Measurements from ENCODE around the gene MSMB. TPM values are rescaled to one million over a fixed set of nuclear protein-coding genes. Genes with fewer than 3 reads are reported as not detected.

MSMB gene
- total and polyA plus RNA-seq, 9 of the 15 experiments (the other 6 are each of a cell fraction or from before 2014, with no cell fraction given), result 0.21 to 0.60 TPM; not detected in 7

DNA sequence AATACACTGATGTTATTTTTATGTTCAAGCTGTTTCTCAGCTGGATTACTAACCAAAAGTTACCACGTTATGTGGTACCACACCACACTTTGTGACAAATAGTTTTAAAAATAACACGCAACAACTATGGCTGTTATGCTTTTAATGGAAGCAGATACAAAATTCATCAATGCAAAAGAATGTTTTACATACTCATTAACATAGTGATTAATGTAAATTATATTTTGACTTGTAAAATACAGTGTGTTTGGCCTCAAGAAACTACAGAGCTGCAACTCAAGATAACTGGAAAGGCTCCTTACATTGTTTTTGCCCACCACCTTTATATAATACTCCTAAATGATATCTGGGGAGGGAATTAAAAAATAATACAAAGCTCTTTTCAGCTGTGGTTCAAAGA lies 41.1 kb downstream of the MSMB start:
- no TSS peak for BruUV-seq (replicated peaks)
- Histone ChIP-seq H3K9me3 (replicated peaks; ENCODE audit: control insufficient read depth, insufficient read depth, low read depth, low read length) (no peaks in the 10 kb centered on the region), H3K27ac (ENCODE audit: extremely low read depth, low read depth, low read length) (no peak overlapping the region), H2AFZ (ENCODE audit: low read depth, low read length) (no peak overlapping the region), H4K20me1 (replicated peaks; ENCODE audit: control insufficient read depth, insufficient read depth, low read length) (no peaks in the 10 kb centered on the region), H3K9ac (ENCODE audit: insufficient read depth in 1 of 2, low read depth in 2 of 2, low read length in 2 of 2) (no peak overlapping the region), H3K4me3 (no peak overlapping the region), H3K27me3 (ENCODE audit: control insufficient read depth in 2 of 2, insufficient read depth in 2 of 2, low read length in 2 of 2) (no peaks in the 10 kb centered on the region), H3K36me3 (ENCODE audit: control insufficient read depth, insufficient read depth, low read length) (peaks cover 90% of the 10 kb centered on the region), H3K4me2 (ENCODE audit: insufficient read depth, low read length) (no peak overlapping the region), H3K4me1 (replicated peaks in 1 of 2; ENCODE audit: control insufficient read depth in 2 of 2, insufficient read depth in 2 of 2, low read length in 2 of 2) (peaks cover 19 to 38% of the 10 kb centered on the region in 2 experiments; a peak in 4 of 5 replicates), H3K9me1 (ENCODE audit: control insufficient read depth, insufficient read depth, low read length) (no peaks in the 10 kb centered on the region), H3K79me2 (ENCODE audit: control insufficient read depth, insufficient read depth, low read length) (peaks cover 40% of the 10 kb centered on the region)
- in situ Hi-C loops (cut with MboI), result no loop called here
- CTCF ChIA-PET (ENCODE audit: low intra/inter-chr PET ratio), result no interaction called here
- ATAC-seq (no peak), DNase-seq (ENCODE audit: extremely low read depth in 1 of 4, low spot score in 3 of 4) (no peak), FAIRE-seq (no peak)
- WGBS (ENCODE audit: insufficient coverage, low coverage, missing lambda C conversion rate), result 93% methylated on average over 2 of the region's 2 CpGs
- POLR2A ChIA-PET, result interaction anchor here (1.1 to 8.5 kb wide), 4 partner anchors 9 to 27 kb away, joined by 4 to 136 read pairs (median 6); no protein-coding TSS in a partner anchor
- TF ChIP-seq HNRNPUL1 (IDR thresholded peaks at IDR 0.05; ENCODE audit: low read length) (no peak), POLR2G (IDR thresholded peaks at IDR 0.05; ENCODE audit: low read depth, low read length) (0 out of 2 replicates have a peak, but pooled peaks have one; percentile 59)
- intact Hi-C loops (cut with micrococcal nuclease), result no loop called here

DNA sequence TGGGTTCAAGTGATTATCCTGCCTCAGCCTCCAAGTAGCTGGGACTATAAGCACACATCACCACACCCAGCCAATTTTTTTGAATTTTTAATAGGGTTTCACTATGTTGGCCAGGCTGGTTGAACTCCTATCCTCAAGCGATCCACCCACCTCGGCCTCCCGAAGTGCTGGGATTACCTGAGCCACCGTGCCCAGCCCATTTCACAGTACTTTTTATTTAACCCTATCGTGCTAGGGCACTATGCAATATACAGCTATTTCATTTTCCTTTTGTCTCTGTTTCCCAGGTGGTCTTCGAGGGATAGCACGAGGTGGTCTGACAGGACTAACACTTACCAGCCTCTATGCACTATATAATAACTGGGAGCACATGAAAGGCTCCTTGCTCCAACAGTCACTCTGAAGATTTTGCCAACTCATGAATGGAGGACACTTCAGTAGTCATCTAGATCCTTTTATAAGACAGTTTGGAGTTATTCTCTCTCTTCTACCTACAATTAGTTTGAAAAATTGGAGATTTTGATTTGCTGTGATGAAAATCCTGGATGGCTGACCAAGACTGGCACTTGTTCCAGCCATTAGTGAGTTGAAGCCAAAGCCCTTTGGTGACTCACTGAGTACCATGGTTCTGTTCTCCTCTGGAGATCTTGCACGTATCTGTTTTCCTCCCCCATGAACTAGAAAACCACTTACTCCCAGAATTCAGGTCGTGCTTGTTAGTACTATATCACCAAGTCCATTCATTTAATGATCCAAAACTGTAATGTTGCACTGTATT lies 43.0 kb downstream of the MSMB start:
- ChIA-PET CTCF (ENCODE audit: low intra/inter-chr PET ratio) (no interaction called here), POLR2A (interaction anchor here (2.9 to 8.5 kb wide), 2 partner anchors 17 to 18 kb away, joined by 37 to 136 read pairs; no protein-coding TSS in a partner anchor)
- Histone ChIP-seq H3K79me2 (ENCODE audit: control insufficient read depth, insufficient read depth, low read length) (peaks cover 48% of the 10 kb centered on the region), H3K4me2 (ENCODE audit: insufficient read depth, low read length) (no peak overlapping the region), H3K27me3 (ENCODE audit: control insufficient read depth in 2 of 2, insufficient read depth in 2 of 2, low read length in 2 of 2) (no peaks in the 10 kb centered on the region), H3K4me1 (replicated peaks in 1 of 2; ENCODE audit: control insufficient read depth in 2 of 2, insufficient read depth in 2 of 2, low read length in 2 of 2) (peaks cover 19 to 45% of the 10 kb centered on the region in 2 experiments; a peak in 4 of 5 replicates), H3K4me3 (no peak overlapping the region), H3K9ac (ENCODE audit: insufficient read depth in 1 of 2, low read depth in 2 of 2, low read length in 2 of 2) (no peak overlapping the region), H3K27ac (ENCODE audit: extremely low read depth, low read depth, low read length) (peak overlapping the region; percentile 44; the same call in 2 of the 3 replicates), H4K20me1 (replicated peaks; ENCODE audit: control insufficient read depth, insufficient read depth, low read length) (no peaks in the 10 kb centered on the region), H3K9me3 (replicated peaks; ENCODE audit: control insufficient read depth, insufficient read depth, low read depth, low read length) (0 out of 2 replicates have a peak, but pooled peaks cover 2% of the 10 kb centered on the region), H2AFZ (ENCODE audit: low read depth, low read length) (no peak overlapping the region), H3K9me1 (ENCODE audit: control insufficient read depth, insufficient read depth, low read length) (no peaks in the 10 kb centered on the region), H3K36me3 (ENCODE audit: control insufficient read depth, insufficient read depth, low read length) (peaks cover 90% of the 10 kb centered on the region)
- BruUV-seq (replicated peaks), result TSS peak; percentile 50
- intact Hi-C loops (cut with micrococcal nuclease) (no loop called here), in situ Hi-C loops (cut with MboI) (no loop called here)
- 87% methylated on average over 9 of the region's 9 CpGs for WGBS (ENCODE audit: insufficient coverage, low coverage, missing lambda C conversion rate)
- ATAC-seq, result no peak
- FAIRE-seq, result no peak
- DNase-seq (ENCODE audit: extremely low read depth in 1 of 4, low spot score in 3 of 4), result no peak
- TF ChIP-seq RFX7 (CRISPR knock-in tag; IDR thresholded peaks at IDR 0.05) (0 out of 2 replicates have a peak, but pooled peaks have one; percentile 13), ZNF584 (CRISPR knock-in tag; IDR thresholded peaks at IDR 0.05; ENCODE audit: low read depth) (no peak), ZNF696 (CRISPR knock-in tag; conservative IDR thresholded peaks at IDR 0.05) (no peak), SNIP1 (IDR thresholded peaks at IDR 0.05; ENCODE audit: low read depth) (no peak), ZNF76 (CRISPR knock-in tag; IDR thresholded peaks at IDR 0.05; ENCODE audit: borderline replicate concordance) (no peak)
- TF ChIP-seq, protein P1, sequence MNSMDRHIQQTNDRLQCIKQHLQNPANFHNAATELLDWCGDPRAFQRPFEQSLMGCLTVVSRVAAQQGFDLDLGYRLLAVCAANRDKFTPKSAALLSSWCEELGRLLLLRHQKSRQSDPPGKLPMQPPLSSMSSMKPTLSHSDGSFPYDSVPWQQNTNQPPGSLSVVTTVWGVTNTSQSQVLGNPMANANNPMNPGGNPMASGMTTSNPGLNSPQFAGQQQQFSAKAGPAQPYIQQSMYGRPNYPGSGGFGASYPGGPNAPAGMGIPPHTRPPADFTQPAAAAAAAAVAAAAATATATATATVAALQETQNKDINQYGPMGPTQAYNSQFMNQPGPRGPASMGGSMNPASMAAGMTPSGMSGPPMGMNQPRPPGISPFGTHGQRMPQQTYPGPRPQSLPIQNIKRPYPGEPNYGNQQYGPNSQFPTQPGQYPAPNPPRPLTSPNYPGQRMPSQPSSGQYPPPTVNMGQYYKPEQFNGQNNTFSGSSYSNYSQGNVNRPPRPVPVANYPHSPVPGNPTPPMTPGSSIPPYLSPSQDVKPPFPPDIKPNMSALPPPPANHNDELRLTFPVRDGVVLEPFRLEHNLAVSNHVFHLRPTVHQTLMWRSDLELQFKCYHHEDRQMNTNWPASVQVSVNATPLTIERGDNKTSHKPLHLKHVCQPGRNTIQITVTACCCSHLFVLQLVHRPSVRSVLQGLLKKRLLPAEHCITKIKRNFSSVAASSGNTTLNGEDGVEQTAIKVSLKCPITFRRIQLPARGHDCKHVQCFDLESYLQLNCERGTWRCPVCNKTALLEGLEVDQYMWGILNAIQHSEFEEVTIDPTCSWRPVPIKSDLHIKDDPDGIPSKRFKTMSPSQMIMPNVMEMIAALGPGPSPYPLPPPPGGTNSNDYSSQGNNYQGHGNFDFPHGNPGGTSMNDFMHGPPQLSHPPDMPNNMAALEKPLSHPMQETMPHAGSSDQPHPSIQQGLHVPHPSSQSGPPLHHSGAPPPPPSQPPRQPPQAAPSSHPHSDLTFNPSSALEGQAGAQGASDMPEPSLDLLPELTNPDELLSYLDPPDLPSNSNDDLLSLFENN (IDR thresholded peaks at IDR 0.05; ENCODE audit: low read depth in 2 of 2, low read length in 2 of 2), result no peak
- TF ChIP-seq, protein P2, sequence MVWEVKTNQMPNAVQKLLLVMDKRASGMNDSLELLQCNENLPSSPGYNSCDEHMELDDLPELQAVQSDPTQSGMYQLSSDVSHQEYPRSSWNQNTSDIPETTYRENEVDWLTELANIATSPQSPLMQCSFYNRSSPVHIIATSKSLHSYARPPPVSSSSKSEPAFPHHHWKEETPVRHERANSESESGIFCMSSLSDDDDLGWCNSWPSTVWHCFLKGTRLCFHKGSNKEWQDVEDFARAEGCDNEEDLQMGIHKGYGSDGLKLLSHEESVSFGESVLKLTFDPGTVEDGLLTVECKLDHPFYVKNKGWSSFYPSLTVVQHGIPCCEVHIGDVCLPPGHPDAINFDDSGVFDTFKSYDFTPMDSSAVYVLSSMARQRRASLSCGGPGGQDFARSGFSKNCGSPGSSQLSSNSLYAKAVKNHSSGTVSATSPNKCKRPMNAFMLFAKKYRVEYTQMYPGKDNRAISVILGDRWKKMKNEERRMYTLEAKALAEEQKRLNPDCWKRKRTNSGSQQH (CRISPR knock-in tag; IDR thresholded peaks at IDR 0.05), result no peak
